Hindlimb muscle (tissue), 1 donor: ENCODE data around the gene MMEL1. TPM values are rescaled to one million over a fixed set of nuclear protein-coding genes. Genes with fewer than 3 reads are reported as not detected.
"Not testable (repeated sequence)": the region's sequence is repeated elsewhere in the genome, so short reads cannot be mapped to it uniquely, and the experiment has no call there.

Experiments
- DNase-seq: peaks from one replicate; pipeline ENCODE4 v3.0.0-alpha.2; 2013
- polyA plus RNA-seq: library from polyadenylated mRNA; unstranded; fragments of 120-200 nt; gene quantifications from one replicate; pipeline ENCODE4 v1.2.1, GENCODE V29; 2013; ENCODE audit not compliant: insufficient read length

MMEL1 gene
- polyA plus RNA-seq, 1 donor: 0.59 TPM

DNA sequence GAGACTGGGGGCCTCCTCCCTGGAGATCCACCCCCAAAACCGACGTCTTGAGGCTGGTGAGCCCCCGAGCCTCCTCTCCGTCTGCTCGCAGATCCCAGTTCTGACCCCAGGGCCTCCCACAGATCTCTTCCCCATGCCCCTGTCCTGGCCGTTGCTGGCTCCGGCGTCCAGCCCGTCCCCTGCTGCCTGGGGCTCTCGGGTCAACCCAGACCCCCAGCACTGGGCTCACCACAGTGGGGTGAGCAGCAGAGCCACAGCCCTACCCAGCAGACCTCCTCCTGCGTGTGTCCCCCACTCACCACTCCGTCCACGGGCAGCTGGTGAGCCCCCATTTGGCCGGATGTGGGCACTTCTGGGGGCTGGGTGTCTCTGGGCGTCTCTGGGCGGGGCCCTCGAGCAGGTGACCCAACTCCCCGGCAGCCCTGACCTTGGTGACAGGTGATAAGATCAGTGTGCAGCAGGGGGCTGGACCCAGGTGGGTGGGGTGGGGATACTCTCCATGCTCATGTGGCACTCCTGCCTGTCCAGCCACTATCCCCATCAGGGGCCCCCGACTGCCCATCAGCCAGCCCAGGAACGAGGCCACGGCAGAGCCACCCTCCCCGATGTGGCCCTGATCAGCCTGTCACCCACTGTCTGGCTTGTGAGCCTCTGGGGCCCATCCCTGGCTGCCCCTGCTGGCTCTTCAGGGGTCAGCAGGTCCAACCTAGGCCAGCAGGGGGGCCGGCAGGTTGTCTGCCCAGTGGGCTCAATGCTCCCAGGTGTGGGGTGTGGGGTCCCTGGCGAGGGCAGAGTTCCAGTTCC, 75.9 kb downstream of the MMEL1 start:
- no peak for DNase-seq

DNA sequence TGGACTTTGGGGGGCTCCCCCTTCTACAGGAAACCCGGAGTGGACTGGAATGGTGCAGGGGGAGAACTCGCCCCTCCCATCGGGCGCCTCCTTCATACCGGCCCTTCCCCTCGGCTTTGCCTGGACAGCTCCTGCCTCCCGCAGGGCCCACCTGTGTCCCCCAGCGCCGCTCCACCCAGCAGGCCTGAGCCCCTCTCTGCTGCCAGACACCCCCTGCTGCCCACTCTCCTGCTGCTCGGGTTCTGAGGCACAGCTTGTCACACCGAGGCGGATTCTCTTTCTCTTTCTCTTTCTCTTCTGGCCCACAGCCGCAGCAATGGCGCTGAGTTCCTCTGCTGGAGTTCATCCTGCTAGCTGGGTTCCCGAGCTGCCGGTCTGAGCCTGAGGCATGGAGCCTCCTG, 76.5 kb downstream of the MMEL1 start, which contains the start of gene TNFRSF14:
TNFRSF14 (plus strand) TSS at position 95 of the 401 bp plus-strand sequence; CDS start at position 389, 294 bp downstream.
- DNase-seq: peak; percentile 64

DNA sequence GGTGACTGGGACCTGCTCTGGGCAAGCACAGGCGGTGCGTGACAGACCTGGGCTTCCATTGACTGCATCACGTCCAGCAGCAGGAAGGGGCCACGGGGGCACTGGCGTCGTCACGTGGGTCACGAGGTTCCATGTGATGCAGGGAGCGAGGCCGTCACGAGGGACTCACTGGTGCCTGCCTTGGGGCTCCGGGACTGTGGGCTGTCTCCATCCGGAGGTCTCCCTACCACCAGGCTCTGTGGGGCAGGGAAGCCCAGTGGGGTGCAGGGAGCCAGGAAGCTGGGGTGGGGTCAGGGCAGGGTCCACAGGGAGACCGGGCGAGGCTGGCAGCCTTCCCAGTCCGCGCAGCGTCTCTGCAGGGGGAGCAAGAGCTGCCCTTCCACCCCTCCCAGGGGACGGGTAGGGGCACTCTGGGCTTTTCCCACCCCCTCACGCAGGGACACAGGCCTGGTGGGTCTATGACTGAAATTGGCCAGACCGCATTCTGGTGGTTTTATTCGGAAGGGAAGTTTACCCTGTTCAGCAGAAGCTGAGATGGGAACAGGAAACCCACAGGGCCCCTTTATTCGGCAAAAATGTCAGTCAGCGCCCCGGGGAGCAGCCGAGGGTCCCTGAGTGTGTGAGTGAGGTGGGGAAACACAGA, 77.1 kb downstream of the MMEL1 start:
- peak; percentile 54 for DNase-seq

DNA sequence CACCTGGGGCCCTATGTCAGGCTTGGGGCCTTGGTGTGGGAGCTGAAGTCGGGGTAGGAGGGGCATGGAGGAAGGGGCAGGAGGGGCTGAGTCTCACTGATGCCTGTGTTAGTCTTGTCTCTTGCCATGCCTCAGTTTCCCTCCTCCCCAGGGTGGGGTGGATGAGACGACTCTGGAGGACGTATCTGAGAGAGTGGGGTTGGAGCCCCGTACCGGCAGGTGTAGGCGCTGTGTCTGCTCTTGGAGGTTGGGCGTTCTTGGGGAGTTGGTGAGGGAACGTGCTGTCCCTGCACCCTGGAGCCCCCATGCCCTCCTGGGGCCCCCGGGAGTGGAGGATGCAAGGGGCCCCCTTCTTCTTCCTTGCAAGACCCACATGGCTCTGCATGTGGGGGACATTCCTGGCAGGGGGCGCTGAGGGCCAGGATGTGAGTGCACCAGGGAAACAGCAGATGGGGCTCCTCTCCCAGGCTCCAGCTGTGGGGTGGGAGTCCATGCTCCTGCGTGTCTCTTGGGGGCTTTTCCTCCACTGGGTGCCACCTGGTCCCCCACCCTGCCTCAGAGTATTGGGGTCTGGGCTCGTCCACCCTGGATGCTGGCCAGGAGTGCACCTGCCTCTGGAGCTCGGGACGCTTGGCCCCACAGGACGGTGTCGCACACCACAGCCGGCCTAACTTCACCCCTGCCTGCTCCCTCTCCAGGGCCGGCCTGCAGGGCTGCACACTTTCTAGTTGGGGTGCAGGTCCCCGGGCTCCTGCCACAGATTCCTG, 78.0 kb downstream of the MMEL1 start:
- no peak for DNase-seq

DNA sequence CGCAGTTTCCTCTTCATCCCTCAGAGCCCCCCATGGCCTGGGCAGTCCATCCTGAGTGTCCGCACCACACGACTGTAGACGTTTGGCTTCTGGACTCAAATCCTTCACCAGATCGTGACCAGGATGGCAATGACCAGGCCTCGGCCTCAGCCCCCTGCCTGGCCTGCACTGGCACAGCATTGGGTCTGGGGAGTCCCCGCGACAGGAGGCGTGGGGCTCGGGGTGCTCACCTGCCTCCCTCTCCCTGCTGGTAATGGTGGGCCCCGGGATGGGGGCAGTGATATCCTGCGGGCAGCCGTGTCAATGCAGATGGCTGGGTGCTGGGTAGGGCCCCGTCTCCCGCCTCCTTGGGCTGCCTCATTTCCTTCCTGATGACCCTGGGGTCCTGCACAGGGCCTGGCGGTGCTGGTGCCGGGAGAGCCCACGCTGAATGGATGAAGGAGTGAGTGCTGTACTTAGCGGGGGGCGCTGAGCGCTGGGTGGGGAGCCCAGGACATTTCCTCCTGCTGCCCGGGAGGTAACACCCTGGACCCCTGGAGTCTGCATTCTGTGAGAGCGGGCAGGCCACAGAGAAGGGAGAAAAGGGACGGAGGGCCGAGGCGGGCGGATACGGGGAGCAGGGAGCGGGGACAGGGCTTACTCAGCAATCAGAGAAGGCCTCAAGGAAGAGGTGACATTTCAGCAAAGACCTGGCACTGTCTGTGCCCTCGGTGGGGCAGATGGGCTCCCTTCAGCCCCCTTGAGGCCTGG, 78.8 kb downstream of the MMEL1 start:
- no peak for DNase-seq

DNA sequence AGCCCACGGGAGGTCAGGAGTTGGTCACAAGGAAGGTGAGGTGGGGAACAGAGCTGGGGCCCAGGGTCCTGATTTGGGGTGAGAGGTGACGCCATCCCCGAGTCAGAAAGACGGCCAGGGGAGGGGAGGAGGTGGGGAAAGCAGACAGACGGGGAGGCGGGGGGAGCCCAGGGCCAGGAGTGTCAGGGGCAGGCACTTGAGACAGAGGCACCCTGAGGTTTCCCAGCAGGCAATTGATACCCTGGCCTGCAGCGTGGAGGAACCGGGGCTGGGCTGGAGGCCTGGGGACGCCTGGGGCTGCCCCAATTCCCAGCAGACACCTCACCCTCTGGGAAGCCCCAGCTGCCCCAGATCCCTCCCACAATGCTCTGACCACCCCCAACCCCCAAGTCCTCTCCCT, 79.7 kb downstream of the MMEL1 start:
- DNase-seq: not testable (repeated sequence)

DNA sequence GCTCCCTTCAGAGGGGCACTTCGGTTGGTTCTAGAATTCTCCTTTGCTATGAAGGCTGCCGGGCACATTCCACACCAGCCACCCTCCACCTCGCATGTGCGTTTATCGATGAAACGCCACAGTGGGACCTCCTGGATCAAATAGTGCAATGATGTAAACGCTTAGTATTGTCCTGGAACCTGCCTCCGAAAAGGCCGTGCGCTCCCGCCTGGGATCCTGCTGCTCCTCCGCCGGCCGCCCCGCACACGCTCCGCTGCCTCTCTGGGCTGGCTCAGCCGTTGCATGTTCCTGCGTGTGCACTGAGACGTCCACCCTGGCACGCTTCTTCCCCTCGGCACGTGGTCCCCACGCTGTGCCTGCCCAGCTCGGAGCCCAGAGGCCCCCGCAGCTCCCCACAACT, 80.6 kb downstream of the MMEL1 start:
- DNase-seq: no peak

DNA sequence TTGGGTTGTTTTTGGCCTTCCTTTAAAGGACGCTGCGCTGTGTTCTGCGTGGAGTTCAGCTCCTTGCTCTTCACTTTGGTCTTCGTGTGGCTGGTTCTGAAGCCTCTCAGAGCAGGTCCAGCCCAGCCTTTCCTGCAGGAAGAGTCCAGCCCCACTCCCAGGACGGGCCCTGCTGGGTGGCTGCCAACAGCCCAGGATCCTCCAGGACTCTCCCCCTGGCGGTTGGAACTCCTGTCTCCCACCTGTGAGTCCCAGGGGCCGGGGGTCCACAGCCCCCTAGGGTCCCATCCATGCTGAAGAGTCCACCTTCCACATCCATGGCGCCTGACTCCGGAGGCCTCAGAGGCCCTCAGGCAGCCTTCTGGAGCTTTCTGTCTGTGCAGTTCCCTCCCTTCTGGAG, 81.3 kb downstream of the MMEL1 start:
- not testable (repeated sequence) for DNase-seq

DNA sequence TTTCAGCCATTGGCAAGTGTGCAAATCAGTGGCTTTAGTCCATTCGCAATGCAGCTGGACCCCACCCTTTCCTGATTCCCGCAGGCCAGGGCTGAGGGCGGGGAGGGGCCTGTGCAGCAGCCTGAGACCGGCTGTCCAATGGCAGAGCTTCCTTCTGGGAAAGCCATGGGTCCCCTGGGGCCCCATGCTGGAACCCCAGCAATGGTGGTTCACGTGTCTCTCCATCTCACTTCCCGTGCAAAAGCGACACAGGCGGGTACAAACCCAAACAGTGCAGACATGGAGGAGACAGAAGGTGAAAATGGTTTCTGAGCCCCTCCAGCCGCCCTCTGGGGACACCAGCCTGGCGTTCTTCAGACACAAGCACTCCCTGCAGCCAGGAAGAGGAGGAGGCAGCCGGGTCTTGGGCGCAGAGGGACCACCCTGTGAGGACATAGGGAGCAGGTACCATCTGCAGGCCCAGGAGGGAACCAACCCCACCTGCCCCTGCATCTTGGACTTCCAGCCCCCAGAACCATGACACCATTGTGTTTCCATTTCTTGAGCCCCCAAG, 82.4 kb downstream of the MMEL1 start:
- DNase-seq: not testable (repeated sequence)

DNA sequence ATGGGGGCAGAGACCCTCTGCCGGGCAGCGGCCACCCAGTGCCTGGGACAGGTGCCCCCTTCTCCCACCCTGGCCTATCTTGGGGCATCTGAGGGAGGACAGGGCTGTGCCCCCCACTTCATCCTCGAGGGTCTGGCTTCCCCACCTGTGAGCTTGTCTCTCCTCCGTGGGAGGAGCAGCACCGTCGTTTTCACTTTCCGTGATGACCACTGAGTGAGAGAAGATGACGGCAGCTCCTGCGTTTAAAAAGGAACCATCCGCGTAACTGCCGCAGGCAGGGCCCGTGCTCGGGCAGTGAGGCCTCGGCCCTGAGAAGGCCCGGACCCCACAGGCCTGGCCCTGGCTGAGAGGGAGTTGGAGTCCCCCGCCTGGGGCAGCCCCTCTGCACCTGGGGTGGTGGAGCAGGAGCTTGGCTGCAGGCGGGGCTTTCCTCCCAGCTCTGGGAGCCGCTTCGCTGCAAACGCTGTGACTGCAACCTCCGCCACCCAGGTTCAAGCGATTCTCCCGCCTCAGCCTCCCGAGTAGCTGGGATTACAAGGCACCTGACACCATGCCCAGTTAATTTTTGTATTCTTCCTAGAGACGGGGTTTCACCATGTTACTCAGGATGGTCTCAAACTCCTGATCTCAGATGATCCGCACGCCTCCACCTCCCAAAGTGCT, 83.3 kb downstream of the MMEL1 start:
- DNase-seq: not testable (repeated sequence)

DNA sequence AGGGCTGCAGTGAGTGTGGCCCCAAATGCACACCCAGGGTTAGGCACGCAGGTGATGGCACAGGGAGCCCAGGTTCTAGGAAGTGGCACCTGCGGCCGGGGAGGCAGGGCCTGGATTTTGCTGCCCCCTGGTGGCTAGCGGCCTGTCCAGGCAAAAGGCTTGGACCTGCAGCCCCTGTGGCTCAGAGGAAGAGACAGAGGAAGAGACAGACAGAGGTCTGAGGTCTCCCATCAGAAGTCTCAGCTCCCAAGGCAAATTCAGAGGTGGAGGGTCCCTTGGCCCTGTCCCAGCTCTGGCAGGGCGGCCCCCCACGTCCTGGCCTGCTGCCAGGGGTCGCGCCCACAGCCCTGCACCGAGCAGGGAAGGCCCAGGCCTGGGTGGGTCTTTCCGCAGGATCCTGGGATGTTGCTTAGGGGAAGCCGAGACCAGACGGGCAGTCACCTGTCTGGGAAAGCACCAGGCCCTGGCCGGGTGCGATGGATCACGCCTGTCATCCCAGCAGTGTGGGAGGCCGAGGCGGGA, 84.7 kb downstream of the MMEL1 start:
- peak; percentile 81 for DNase-seq

DNA sequence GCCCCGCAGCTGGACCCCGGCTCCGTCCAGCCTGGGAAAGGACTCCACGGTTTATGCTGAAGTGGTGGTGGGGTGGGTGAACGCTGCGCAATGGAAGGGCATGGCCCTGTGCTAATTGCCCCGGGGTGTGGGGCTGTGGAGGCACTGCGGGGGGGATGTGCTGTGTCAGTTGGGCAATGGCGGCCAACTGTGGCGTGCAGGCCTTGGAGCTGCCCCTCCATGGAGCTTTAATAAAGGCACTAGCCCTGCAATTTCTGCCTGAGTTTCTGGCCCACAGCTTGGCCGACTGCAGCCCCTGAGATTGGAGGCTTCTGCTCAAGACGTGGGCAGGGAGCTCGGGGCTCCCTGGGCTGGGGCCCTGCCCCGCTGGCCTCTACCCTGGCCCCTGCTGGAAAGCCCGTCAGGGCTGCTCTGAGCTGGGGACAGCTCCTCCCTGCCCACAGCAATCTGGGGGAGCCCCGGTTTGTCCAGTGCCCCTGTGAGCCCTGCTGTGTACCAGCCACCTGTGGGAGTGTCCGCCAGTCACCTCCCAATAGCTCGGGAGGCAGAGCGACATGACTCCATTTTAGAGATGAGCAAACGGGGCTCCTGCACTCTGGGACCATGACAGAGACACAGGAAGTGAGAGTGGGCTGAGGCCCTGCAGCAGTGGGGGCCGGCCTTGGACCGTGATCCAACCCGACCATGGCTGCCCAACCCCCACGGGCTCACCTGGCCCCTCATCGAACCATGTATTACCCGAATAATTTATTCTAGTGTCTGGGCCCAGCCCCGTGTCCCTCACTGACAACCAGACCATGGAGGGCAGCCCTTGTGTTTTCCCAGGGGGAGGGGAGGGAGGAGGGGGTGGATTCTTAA, 85.4 kb downstream of the MMEL1 start:
- no peak for DNase-seq

DNA sequence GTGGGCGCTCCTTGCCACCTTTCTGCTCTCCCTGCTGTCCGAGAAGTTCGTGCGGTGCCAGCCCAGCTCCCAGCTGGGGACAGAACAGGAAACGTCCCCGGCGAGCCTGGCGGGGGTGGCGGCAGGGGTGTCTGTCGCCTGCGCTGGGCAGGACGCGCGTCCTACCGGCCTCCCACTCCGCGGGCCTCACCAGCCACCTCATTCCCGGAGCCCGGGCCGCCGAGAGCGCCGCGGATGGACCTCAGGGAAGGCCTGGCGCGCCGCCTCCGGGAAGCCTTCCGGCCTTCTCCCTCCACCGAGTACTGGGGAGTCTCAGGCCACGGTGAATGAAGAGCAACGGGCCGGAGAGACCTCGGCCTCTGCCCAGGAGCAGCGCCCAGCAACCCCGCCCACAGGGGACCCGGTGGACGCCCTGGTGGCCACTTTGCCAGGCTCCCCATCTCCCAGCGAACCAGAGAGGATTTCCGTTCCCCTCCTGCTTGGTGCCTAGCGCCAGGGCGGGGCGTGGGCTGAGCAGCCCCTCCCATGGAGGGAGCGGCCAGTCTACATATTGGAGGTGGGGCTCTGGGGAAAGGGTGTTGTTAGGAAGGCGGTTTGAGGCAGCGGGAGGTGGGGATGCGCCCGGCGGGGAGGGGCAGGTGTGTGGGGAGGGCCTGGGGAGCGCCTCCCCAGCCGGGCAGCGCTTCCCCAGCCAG, 86.2 kb downstream of the MMEL1 start:
- peak; percentile 80 for DNase-seq

DNA sequence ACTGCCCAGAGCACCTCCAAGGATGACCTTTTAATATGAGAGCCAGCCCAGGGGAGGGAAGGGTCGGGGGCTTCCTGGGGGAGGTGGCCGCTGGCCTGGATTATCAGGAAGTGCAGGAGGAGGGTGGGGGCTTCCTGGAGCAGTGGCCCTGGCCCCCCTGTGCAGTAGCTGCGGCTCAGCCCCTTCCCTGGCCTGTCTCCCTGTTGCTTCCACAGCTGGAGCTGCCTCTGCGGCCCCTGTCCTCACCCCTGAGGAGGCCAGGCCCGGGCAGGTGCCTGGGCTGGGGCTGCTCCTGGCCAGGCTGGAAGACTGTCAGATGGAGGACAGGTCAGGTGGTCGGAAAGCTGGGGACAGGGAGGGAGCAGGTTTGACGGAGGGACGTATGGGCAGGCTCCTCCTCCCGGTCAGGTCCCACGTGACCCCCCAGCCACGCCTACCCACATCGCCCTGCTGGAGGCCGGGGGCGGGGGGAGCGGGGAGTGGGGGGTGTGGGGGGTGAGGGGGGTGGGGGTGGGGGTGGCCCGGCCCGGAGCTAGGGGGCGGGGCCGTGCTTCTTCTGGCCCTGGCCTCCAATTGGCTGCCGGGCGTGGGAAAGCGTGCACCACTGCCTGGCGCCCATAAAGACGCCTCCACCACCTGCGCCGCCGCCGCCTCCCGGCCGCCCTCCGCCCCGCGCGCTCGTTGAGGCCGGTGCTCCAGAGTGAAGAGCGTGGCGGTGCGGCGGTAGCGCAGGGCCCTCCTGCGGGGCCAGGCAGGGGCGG, 86.9 kb downstream of the MMEL1 start:
- peak; percentile 74 for DNase-seq

DNA sequence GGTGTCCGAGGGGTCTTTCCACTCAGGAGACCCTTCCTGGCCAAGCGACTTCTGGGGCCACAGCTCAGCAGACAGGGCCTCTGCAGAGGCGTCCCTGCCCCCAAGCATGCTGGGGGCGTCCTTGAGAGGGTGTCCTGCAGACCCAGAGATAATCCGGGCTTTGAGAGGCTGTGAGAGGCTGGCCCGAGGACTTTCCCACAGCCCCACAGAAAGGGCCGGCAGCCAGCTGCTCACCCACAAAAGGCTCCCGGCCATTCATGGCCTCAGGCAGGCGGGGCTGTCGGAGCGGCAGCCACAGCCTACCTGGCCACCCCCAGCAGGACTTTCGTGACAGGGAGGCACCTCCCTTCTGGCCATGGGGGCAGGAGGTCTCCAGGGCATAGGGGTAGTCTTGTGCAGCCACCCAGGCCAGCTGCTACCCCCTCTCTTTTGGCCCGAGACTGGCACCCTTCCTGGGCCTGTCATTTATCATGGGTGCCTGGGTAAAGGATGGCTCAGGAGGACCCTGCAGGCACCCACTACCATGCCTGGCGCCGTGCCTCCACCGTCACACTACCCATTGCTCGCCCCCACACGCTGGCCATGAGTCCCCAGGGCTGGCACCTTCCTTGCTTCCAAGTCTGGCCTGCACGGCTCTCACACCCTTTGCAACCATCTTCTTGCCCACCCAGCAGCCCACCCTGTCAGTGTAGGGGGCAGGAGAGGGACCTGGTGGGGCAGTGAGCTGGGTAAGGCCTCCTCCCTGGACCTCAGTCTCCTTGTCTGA, 87.8 kb downstream of the MMEL1 start:
- no peak for DNase-seq

DNA sequence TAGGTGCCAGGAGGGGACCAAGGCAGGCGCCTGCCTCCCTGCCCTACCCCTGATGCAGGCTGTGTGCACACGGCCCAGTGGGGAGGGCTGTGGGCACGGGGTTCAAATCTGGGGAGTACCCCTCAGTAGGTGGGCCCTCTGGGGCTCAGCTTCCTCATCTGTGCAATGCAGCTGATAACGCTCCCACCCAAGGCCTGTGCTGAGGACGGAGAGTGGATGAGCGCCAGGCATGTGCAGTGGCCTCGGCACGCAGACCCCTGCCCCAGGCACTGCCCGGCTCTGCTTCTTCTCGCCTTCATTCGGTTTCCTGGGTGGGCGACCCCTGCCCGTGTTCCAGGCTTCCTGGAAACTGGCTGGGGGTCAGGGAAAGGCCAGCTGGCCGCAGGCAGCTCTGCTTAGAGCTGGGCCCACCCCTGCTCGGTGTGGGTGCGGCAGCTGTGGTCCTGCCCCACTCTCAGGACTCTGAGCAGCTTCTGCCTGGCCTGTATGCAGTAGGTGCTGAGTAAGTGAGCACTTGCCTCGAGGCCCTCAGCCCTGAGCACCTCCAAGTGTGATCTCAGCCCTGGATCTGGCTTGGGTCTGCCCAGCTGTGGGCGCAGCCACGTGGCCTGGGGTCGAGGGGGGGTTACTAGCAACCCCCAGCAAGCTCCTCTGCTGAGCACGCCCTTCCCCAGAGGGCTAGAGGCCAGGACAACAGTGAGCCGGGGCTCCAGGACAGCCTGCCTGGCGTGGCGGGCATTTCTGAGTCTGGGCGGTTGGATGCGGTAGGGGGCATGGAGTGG, 88.5 kb downstream of the MMEL1 start:
- DNase-seq: no peak

DNA sequence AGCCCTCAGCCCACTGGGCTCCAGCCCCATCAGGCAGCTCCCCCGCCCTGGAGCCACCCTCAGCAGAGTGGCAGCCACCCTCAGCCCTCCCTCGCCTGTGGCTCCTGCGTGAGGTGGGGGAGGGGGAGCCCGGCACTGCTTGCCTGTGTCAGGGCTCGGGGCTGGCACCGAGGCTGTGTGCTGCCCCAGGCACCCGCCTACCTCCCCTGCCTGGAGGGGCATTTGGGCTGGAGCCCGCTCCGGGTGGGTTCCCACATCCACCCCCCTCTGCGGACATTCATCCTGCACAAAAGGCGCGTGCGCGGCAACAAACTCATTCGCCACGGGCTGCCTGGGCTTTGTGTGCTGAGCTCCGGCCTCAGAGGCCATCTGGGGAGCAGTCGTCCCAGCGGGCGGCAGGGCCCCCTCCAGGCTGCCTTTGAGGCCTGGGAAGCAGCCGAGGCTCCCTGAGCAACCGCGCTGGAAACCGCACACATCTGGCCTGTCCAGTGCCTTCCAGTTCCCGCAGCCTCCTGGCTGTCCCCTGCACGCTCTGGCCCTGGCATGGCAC, 89.2 kb downstream of the MMEL1 start:
- DNase-seq: no peak
